Measurements from ENCODE around the gene OTOP3.

DNA sequence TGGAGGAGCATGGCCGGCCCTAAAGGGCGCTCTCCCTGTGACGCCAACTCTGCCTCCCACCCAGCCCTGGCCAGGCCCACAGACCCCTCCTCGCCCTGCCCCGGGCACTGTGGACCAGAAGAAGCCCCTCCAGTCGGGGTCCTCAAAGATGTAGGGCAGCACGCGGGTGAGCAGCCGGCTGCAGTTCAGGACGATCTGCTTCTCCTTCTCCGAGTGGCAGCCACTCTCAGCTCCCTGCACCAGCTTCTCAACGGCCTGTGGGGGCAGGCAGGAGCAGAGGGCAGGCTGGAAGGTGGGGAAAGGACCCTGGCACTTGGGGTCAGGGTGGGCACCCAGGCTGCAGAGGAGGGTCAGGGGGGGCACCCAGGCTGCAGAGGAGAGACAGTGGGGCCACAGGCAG, 28.0 kb downstream of the OTOP3 start:
- TF ChIP-seq, protein P1, sequence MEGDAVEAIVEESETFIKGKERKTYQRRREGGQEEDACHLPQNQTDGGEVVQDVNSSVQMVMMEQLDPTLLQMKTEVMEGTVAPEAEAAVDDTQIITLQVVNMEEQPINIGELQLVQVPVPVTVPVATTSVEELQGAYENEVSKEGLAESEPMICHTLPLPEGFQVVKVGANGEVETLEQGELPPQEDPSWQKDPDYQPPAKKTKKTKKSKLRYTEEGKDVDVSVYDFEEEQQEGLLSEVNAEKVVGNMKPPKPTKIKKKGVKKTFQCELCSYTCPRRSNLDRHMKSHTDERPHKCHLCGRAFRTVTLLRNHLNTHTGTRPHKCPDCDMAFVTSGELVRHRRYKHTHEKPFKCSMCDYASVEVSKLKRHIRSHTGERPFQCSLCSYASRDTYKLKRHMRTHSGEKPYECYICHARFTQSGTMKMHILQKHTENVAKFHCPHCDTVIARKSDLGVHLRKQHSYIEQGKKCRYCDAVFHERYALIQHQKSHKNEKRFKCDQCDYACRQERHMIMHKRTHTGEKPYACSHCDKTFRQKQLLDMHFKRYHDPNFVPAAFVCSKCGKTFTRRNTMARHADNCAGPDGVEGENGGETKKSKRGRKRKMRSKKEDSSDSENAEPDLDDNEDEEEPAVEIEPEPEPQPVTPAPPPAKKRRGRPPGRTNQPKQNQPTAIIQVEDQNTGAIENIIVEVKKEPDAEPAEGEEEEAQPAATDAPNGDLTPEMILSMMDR (IDR thresholded peaks at IDR 0.05 in 8 of 11, conservative IDR thresholded peaks at IDR 0.05 in 3 of 11), result no peak
- TF ChIP-seq POLR2A (IDR thresholded peaks at IDR 0.05) (no peak), POLR2AphosphoS5 (IDR thresholded peaks at IDR 0.05) (no peak)
